Gastroesophageal sphincter (tissue), 2 donors: ENCODE data around the gene TP53AIP1.

Source experiments
- POLR2A ChIP-seq, 2 donors: fragments of 450-650 bp; IDR thresholded peaks; one replicate each; pipeline ENCODE4 v1.6.1; 2017; ENCODE audit warnings: antibody characterized with exemption in 2 of 2, mild to moderate bottlenecking in 2 of 2, moderate library complexity in 1 of 2
- POLR2AphosphoS5 ChIP-seq: sonication (generic); formaldehyde crosslinking; IDR thresholded peaks from one replicate; pipeline ENCODE4 v1.6.1; 2017; ENCODE audit warnings: antibody characterized with exemption

- no peak for TF ChIP-seq POLR2AphosphoS5
- no peak for TF ChIP-seq POLR2A (IDR thresholded peaks at IDR 0.05)
Observed at GRCh38 chr11:128939591-128939990, 3.1 kb downstream of the TP53AIP1 start.
